ENCODE data around the gene CDC42.

CDC42 gene

DNA sequence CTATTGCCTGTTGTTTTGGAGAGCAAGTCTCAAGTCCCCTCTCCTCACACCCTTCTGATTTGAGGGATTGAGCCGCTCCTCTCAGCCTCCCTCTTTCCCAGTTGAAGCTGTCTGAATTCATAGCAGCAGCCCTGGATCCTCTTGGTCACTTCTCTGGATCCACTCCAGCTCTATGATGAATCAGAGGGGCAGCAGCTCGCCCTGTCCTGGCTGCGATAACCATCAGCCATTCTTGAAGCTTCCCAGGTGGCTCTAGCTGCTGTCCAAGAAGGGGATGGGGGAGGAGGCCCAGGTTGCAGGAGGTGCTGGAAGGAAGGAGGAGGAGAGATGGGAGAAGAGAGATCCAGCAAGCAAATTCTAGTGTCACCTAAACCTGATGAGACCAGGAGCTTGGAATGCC lies 59.1 kb downstream of the CDC42 start:
- no peak for DNase-seq

DNA sequence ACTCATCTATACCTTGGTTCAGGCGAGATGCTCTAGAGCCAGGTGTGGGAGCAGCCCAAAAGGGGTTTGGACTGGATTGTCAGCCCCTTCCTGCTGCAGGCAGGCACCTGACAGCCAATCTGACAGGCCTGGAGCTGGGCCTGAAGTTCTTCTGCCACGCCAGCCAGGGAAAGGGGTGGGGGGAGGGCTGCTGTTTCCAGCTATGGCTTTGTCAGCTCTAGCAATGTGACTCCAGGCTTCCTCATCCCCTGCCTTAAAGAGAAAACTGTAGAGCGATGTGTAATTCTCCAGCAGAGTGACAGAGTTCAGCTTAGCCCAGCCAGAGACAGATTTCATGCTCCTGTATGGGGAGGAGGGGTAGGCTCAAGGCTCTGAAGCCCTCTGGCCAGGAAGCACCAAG lies 60.0 kb downstream of the CDC42 start:
- no peak for DNase-seq

DNA sequence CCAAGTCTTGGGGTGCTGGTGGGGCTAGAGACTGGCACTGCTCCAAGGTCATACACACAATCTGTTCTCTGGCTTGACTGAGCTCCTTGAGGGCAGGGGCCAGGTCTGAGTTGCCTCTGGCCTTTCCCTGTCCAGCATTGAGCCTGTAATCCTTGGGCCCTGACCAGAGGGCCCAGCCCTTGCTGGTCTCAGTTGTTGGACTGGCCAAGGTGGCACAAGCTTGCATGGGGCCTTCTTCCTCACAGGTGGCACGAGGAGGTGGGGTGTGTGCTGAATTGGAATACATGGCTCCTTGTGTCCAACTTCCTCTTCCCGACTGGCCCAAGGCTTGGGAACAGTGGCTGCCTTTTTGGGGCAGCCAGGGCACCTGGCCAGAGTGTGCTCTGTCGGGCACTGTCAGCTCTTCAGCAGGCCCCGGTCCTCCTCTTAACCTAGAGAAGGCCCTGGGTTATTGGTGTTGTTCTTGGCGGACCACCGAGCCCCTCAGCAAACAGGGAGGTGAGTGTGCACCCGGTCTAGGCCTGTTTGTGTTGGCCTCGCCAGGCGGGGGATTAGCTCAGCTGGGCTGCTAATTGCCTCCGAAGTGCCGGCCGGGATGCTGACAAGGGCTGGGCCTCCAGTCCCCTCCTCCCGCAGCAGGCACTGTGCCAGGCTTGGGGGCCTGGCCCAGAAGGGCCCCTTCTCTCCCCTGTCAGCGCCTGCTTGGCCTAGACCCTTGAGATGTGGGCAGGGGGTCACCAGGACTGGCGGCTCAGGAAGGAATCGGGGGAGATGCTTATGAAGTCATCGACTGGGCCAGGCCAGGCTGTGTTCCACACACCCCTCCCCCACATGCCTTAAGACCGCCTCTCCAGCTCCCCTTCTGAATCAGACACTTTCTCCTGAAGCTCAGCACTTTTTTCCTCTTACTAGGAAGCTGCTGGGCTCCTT lies 61.8 kb downstream of the CDC42 start:
- DNase-seq, result no peak

DNA sequence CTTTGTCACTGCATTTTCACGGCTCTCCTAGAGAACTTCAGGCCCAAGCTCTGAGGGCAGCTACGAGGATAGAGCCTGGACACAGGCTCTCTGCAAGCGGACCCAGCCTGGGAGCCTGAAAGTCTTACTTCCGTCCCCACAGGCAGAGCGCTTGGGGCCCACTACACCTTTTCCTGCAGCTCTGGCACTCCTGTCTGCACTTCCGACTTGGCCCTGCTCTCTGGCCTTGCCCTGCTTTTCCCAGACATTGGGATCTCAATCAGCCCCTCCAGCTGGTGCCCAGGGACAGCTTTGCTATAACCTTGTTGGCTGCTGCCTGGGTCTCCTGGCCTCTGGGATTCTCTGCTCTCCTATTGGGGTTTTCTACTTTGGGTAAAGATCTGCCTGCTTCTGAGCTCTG lies 62.8 kb downstream of the CDC42 start:
- no peak for DNase-seq

DNA sequence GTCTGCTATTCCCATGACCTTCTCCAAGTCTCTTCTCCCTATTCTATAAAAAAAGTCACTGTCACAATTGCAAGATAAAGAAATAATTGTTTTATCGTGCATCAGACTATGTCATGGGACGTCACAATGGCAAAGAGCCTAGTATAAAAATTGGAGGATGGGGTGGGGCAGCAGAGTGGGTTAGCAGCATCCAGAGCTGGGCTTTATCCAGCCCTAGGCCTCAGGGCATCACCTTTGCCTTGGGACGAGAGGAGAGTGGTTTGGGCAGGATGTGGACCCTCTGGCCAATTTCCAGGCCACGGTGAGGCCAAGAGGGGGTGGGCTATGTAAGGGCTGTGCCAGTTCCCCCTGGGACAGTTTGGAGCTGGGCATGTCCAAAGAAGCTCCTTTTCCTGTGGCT lies 64.7 kb downstream of the CDC42 start:
- no peak for DNase-seq

DNA sequence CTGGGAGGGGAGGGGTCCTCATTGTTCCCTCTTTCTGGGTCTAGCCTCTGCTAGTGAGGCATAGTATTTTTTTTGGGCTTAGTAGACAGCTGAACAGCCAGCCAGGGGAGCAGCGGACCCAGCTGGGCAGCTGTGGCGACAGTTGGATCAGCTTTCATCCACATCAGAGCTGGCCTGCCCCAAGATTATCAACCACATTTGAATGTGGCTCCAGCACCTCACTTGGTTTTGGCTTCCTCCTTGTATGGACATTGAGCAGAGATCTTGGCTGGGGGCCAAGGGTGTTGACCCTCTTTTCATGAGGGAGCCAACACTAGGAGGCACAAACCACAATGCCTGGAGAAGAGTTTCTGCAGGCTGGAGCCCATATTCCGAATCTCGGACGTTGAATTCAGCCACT lies 65.3 kb downstream of the CDC42 start:
- DNase-seq, result no peak

DNA sequence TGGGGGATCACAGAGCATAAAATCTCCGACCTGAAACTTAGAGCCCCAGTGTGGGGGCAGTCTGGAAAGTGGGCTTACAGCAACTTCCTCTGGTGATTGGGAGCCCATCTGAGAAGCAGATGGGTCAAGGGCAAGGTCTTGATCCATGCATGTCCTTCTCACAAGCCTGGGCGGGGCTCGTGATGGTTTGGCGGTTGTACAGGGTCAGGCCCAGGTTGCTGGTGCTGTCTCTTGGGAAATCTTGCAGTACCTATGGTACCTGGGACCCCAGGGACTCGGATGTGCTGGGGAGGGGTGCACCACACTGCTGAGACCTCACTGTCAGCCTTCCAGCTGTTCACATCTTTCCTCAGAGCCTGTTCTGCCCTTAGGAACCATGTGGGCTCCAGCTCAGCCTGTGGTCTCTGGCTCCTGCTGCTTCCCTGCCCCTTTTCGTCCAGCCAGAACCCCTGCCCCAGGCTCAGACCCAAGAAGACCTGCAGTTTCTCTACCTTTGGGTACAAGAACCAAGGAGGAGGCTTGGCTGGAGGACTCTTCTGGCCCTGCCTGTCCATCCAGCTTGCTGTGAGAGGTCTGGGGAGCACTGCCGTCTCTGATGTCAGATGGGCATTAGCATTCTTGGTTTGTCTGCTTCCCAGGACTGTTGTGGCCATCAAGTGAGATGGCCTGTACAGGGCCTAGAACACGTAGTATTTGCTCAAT lies 65.9 kb downstream of the CDC42 start:
- DNase-seq, result no peak

DNA sequence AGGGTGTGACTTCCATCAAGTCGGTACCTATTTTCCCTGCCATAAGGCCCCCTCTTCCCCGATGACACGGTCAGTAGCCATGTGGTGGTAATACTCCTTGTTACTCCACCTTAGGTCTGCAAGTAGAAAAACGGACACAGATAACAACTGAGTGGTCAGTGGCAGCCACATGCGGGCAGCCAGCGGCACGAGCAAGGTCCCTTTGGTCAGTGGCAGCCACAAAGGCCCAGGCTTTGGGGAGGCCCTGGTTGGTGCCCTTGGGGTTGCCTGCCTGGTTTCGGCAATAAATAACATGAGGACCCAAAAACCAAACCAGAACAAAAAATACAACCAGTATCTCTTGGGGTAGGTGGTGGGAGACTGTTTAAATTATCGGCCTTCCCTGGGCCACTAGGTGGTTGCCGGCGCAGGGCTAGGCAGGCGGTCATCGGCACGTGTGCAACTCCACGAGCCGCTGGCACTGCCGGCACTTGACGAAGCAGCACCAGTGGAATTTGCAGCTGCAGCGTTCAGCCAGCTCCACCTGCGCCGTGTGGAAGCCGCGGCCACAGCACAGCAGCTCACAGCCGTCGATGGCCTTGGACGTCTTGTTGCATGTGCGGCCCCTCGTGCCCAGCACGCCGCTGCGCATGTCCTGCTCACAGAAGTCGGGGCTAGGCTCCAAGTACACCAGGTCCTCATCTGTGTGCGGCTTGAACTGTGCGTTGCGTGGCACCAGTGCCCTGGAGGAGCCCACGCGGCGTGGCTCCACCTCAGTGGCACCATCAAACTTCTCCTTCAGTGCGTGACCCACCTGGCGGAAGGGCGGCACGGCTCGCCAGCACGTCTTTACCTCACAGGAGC lies 67.3 kb downstream of the CDC42 start:
- DNase-seq, result no peak

DNA sequence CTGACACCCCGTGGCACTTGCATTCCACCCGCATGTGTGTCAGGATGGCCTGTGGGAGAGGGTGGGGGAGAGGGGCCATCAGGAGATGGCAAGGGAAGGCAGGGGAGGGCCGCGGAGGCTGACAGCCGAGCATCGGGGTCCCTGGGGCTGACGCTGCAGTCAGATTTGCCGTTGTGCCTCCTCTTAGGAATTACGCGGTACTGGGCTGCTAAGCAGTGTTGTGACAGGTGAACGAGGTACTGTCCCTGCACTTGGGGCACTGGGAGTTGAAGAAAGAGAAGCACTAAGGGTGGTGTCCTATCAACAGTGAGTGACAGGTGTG lies 67.9 kb downstream of the CDC42 start:
- no peak for DNase-seq

DNA sequence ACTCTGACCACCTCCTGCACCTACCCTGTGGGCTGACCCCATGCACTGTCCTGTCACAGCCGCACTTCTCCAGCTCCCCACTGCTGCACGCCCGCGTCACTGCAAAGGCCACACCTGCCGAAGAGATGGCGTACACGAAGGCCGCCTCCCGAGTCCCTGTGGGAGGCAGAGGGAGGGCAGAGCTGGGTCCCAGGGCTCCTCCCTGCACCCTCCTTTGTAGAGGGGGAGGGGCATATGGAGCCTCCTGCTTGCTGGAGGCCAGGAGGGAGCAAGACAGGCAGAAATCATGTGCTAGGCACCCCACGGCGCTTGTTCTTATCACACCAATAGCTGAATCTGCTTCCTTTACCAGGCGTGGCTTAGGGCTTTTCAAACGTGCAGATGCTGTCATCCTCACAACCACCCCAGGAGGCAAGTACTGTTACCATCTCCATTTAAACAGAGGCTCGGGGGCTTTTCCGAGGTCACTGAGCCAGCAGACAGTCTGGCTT lies 69.0 kb downstream of the CDC42 start:
- no peak for DNase-seq

DNA sequence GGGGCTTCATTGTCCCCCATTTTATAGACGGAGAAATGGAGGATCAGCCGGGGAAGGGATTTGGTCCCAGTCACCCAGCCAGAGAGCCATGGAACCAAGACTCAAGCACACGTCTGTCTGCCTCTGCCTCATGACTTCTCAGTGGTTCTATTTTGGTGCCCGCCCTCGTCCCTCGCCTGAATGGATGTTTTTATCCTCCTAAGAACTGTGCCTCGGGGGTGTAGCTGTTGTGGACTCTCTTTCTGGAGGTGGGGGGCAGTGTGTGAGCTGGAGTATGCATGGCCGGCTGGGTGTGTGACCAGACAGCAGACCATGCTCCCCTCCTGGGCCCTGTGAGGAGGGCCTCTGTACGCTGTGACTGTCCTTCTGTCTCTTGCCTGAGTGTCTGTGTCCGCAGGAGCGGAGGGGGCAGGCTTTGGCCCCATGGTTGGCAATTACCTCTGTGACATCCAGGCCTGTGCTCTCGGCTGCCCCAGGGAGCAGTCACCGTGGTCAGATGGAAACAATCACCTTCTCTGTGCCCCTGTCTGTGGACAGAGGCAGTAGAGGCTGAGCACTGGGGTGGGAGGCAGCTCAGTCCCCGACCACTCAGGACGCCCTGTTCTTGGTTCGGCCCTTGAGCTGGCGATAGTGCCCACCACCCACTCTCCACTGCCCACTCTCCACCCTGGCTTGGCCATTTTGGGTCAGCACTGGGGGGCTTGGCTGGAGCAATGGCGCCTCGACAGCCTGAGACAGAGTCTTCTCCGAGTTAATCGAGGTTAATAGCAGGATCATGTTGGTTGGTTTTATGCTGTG lies 70.0 kb downstream of the CDC42 start:
- DNase-seq, result no peak

DNA sequence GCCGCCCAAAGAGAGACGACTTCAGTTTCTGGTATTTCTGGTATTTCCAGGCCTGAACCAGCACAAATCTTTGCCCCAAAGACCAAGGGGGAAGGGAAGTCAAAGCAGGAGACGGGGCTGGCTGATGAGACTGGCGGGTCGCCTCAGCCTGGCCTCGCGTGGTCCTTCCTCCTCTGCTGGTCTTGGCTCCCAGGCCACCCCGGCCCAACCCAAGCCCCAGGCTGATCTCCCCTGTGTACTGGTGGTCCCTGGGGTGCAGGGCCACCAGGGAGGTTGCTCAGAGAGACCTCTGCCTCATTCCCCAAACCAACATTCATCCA lies 70.5 kb downstream of the CDC42 start:
- no peak for DNase-seq

DNA sequence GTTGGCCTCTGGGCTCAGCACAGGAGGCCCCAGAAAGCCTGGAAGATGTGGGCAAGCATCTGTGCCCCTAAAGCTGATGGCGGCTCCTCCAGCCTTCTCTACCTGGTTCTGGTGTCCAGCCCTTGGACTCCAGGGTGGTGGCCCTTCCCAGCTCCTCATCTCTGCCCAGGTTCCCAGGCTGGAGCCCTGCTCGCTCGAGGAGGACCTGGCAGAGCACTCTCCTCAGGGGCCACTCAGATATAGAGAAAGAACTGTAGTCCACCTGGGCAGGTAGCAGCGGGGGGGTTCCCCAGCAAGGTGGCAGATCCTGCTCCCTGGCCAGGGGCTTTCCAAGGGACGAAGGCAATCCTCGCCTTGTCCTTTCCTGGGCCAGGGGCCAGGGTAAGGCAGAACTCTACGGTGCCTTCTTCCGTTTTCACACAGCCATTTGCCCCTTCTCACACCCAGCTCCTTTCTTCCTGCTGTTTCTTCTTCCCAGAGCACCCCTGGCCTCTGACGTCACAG lies 71.4 kb downstream of the CDC42 start:
- DNase-seq, result no peak

DNA sequence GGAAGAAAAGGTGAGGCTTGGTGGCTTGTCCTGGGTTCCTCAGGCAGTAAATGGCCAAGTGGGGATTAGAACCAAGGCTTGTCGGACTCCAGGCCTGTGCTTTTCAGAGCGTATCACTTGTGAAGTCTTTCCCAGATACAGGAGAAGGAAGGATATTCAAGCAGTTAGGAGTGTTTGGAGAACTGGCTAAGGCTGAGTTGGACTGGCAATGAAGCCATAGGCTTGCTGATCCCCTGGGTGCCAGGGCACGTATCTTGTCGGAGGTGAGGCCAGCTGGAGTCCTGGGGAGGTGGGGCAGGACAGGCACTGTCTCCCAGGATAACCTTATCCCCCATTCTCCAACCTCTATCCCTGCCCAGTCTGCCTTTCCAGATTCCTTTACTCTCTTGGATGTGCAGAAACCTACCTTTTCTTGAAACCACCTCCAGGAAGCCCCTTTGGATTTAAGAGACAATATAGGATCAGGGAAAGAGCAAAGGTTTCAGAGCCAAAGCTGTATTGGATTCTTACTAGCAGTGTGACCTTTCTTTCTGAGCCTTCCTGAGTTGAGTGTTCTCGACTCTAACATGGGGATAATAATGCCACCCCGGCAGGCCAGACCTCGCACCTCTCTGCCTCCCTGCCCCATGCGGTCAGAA lies 72.2 kb downstream of the CDC42 start:
- no peak for DNase-seq

DNA sequence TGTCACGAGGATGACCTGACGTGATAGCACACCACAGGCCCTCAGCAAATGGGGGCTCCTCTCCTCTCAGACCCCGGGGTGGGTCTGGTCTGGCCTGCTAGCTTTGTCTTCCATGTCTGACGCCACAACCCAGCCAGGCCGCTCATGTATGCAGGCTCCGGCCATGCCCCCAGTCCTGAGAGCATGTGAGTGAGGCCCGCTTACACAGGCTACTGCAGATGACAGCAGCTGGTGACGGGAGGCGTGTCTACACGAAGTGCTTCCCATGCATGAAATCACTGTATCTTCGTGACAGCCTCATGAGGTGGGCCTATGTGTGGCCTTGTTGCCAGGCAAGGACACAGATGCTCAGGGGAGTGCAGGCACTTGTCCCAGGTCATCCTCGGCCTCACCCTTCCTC lies 74.0 kb downstream of the CDC42 start:
- no peak for DNase-seq

DNA sequence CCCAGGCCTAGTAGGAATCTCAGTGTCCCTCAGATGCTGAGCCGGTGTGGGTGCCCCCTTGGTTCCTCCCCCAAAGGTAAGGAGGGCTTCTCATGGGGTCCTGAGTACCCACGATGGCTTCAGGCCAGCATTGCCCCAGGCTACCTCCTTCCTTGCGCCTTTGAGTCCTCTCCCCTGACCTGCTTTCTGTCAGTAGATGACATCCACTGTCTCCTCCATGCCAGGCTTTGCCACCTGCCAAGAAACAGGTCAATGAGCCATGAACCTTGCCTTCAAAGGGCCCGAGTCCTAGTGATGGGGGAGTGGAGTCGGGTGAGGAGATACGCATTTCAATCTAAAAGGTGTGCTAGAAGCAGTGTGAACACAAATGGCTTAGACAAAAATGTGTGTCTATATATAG lies 74.7 kb downstream of the CDC42 start:
- DNase-seq, result no peak

DNA sequence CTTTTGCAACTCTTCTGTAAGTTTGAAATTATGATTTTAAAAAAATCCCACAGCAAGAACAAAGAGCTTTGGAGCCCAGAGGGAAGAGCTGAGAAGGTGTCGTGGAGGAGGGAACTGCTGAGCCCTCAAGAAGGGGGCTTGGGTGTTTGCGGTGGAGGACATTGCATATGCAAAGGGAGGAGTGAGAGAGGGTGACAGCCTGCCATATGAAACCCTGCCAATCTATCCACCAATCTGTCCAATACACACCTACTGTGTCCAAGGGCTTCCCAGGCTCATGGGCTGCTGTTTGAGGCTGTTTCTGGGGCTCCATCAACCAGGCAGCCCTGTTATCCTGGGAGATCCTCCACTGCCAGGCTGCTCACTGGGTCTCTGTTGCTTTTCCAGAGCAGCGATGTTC lies 75.2 kb downstream of the CDC42 start:
- no peak for DNase-seq

DNA sequence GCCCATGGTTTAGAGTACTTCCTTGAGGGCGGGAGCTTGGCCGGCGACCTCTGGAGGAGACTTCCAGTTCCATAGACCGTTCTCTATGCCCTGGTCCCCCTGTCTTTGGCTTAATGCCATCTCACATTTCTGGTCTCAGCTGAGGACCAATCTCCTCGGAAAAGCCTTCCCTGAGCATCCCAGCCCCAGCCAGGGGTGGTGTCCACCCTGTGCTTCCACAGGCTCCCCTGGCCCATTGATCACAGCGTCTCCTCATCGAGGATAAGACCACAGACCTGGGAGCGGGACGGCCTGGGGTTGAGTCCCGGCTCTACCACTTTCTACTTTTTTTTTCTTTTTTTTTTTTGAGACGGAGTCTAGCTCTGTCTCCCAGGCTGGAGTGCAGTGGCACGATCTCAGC lies 75.9 kb downstream of the CDC42 start:
- no peak for DNase-seq

DNA sequence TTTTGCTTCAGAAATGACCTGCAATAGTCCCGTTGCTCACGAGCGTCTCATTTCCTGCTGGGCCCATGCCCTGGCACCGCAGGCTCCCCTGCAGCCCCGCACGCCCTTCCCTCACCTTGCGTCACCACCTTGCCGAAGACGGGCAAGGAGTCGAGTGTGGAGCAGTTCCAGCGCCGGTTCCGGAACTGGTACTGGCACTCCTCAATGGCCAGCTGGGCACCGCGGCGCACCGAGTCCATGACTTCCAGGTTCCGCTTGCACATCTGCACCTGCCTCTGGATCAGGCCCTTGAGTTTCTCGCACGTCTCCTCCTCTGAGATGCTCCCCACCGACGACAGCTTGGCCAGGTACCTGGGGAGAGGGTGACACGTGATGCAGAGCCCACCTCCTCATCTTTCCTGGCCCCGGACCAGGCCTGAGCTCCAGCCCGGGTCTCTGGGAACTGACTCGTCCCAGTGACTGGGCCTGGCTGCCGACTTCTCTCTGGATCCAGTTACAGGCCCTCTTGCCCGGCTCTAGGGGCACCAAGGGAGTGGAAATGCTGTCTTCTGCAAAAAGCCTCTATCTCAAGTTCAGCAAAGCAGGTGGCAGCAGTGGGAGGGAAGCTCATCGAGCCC lies 77.1 kb downstream of the CDC42 start:
- DNase-seq, result no peak

DNA sequence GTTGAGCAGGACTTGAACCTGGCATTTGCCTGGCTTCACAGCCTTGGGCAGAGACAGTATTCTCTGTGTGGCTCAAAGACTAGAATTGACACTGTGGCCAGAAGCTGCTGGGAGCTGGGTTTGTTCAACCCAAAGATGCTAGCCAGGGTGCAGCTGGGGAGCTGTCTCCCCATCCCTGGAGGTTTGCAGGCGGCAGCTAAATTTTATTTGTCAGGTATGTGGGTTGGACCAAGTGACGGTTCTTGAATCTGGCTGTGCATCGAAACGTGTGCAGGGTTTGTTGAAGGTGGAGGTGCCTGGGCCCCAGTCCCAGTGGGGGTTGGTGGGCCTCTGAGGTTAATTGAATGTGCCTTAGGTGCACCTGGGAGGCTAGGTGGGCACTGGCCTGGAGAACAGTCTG lies 78.6 kb downstream of the CDC42 start:
- no peak for DNase-seq

DNA sequence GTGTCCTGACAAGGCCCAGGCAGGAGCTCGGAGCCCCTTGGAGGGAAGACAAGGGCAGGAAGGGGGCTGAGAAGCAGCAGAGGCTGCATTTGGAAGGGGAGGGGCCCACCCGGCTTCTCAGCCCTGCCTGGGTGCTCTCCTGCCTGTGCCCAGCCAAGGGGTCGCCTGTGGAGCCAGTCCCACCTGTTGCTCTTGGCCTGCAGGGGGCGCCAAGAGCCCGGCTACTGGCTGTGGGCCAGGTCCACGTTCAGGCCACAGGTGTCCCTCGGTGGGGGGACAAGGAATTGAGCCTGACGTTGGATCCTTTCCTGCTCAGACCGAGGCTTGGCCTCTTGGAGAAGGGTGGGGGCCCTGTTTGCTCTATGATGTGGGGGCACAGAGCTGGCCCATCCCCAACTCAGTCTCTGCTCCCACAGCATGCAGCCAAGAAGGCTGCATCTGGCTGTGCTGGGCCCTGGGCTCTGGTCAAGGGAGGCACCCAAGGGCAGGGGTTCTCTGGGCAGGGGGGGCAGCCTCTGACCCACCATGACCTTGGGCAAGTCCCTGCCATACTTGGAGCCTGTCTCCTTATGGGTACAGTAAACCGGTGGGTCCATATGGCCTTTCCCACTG lies 79.5 kb downstream of the CDC42 start:
- peak; percentile 66 for DNase-seq

Measured in activated CD4-positive, alpha-beta T cell treated with anti-CD3 and anti-CD28 coated beads, Interleukin-10, Interleukin-2, amounts not matched to agents 100 ng/mL and 50 ng/mL, durations not matched to agents 16 hours and 8 hours (primary cell).